Thyroid gland (tissue), 4 donors: ENCODE measurements around the gene ZNF474. TPM values are rescaled to one million over a fixed set of nuclear protein-coding genes. Genes with fewer than 3 reads are reported as not detected.

Source experiments
- DNase-seq, 2 donors: peaks; one replicate each; pipeline ENCODE4 v3.0.0-alpha.2; 2019
- H3K27ac ChIP-seq, 3 donors: fragments of 200-600 bp; sonication (generic); 1 replicate in 2 of 3; 2 replicates in 1 of 3; pipeline ENCODE4 v1.5.1; 2016 to 2019; ENCODE audit warnings: mild to moderate bottlenecking in 1 of 3, moderate library complexity in 1 of 3
- H3K27me3 ChIP-seq: fragments of 200-600 bp; sonication (generic); one replicate; pipeline ENCODE4 v1.5.1; 2019
- H3K36me3 ChIP-seq, 2 donors: fragments of 200-600 bp; sonication (generic); one replicate each; pipeline ENCODE4 v1.5.1; 2016 to 2019
- H3K4me1 ChIP-seq, 2 donors: fragments of 200-600 bp; sonication (generic); one replicate each; pipeline ENCODE4 v1.5.1; 2017 to 2019
- H3K4me3 ChIP-seq, 3 donors: fragments of 200-600 bp; sonication (generic); replicated peaks in 1 of 3; 1 replicate in 2 of 3; 2 replicates in 1 of 3; pipeline ENCODE4 v1.5.1; 2016; ENCODE audit warnings: mild to moderate bottlenecking in 1 of 3
- H3K9me3 ChIP-seq: fragments of 200-600 bp; sonication (generic); one replicate; pipeline ENCODE4 v1.5.1; 2017
- POLR2A ChIP-seq, 2 donors: fragments of 450-650 bp; IDR thresholded peaks; one replicate each; pipeline ENCODE4 v1.6.1; 2017; ENCODE audit warnings: antibody characterized with exemption in 2 of 2, mild to moderate bottlenecking in 2 of 2, moderate library complexity in 1 of 2
- WGBS, 2 donors: methylation state at CpG; one replicate each; pipeline ENCODE4 v1.1.5; 2017; 5-methylcytosine and 5-hydroxymethylcytosine counted together
- intact Hi-C: fragments of 100-400 bp; cut with DNase I; formaldehyde crosslinking; loops from one replicate; pipeline ENCODE4 v1.15.1; 2023
- total RNA-seq, 4 donors: library from RNA; depleted of rRNA; stranded (reverse); fragments of >200 nt; gene quantifications; one replicate each; pipeline ENCODE4 v1.2.3, GENCODE V29; 2016
- TF ChIP-seq, protein P1 (sequence below), 6 experiments: fragments of 200-600 bp in 3 of 6; fragments of 450-650 bp in 3 of 6; sonication (generic) in 3 of 6; IDR thresholded peaks; one replicate each; pipeline ENCODE4 v1.5.1; 2016 to 2019; ENCODE audit warnings: antibody characterized with exemption in 6 of 6, mild to moderate bottlenecking in 2 of 6, inconsistent platforms in 1 of 6, moderate library complexity in 1 of 6

The ZNF474 gene
- total RNA-seq, 4 donors from 2014 or later: 0.33 to 1.5 (median 0.54) TPM; not detected in 1

GRCh38 chr5:122151640-122152039 is 22.3 kb downstream of the ZNF474 start:
- WGBS, 2 donors: 51 to 82% methylated on average over 4 of the region's 4 CpGs
- Histone ChIP-seq H3K36me3 (no peaks in the 10 kb centered on the region), H3K9me3 (no peaks in the 10 kb centered on the region), H3K4me3 (no peak overlapping the region), H3K27ac (no peak overlapping the region), H3K4me1 (peaks cover 26 to 45% of the 10 kb centered on the region in 2 donors), H3K27me3 (no peaks in the 10 kb centered on the region)
- no peak for TF ChIP-seq POLR2A (IDR thresholded peaks at IDR 0.05)
- TF ChIP-seq, protein P1, sequence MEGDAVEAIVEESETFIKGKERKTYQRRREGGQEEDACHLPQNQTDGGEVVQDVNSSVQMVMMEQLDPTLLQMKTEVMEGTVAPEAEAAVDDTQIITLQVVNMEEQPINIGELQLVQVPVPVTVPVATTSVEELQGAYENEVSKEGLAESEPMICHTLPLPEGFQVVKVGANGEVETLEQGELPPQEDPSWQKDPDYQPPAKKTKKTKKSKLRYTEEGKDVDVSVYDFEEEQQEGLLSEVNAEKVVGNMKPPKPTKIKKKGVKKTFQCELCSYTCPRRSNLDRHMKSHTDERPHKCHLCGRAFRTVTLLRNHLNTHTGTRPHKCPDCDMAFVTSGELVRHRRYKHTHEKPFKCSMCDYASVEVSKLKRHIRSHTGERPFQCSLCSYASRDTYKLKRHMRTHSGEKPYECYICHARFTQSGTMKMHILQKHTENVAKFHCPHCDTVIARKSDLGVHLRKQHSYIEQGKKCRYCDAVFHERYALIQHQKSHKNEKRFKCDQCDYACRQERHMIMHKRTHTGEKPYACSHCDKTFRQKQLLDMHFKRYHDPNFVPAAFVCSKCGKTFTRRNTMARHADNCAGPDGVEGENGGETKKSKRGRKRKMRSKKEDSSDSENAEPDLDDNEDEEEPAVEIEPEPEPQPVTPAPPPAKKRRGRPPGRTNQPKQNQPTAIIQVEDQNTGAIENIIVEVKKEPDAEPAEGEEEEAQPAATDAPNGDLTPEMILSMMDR (IDR thresholded peaks at IDR 0.05): no peak
- intact Hi-C loops: no loop called here
- DNase-seq: peak in 1 of 2 donors; percentile 19

DNA sequence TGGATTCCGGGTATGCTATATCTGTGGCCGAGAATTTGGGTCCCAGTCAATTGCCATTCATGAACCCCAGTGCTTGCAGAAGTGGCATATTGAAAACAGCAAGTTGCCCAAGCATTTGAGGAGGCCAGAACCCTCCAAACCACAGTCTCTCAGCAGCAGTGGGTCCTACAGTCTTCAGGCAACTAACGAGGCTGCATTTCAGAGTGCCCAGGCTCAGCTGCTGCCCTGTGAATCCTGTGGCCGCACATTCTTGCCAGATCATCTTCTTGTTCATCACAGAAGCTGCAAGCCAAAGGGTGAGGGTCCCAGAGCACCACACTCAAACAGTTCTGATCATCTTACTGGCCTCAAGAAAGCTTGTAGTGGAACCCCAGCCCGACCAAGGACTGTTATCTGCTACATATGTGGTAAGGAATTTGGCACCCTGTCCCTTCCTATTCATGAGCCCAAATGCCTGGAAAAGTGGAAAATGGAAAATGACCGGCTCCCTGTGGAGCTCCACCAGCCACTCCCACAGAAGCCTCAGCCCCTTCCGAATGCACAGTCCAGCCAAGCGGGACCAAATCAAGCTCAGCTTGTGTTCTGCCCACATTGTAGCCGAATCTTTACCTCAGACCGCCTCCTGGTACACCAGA is 23.0 kb downstream of the ZNF474 start:
- H3K36me3 ChIP-seq: no peaks in the 10 kb centered on the region
- peaks cover 26 to 45% of the 10 kb centered on the region in 2 donors for H3K4me1 ChIP-seq
- no peak overlapping the region for H3K27ac ChIP-seq
- DNase-seq: peak in 1 of 2 donors; percentile 24
- TF ChIP-seq POLR2A (IDR thresholded peaks at IDR 0.05): no peak
- TF ChIP-seq, protein P1 (IDR thresholded peaks at IDR 0.05): no peak
- intact Hi-C loops: no loop called here
- H3K4me3 ChIP-seq: no peak overlapping the region
- no peaks in the 10 kb centered on the region for H3K27me3 ChIP-seq
- 76 to 90% methylated on average over 10 of the region's 10 CpGs for WGBS, 2 donors
- H3K9me3 ChIP-seq: no peaks in the 10 kb centered on the region

GRCh38 chr5:122153230-122153629 is 23.9 kb downstream of the ZNF474 start:
- peak overlapping the region in 2 of 3 donors; percentile 42 to 80 for H3K27ac ChIP-seq

GRCh38 chr5:122153774-122154173 is 24.4 kb downstream of the ZNF474 start:
- Histone ChIP-seq H3K9me3 (no peaks in the 10 kb centered on the region), H3K36me3 (no peaks in the 10 kb centered on the region), H3K4me1 (peaks cover 26 to 45% of the 10 kb centered on the region in 2 donors), H3K27me3 (no peaks in the 10 kb centered on the region), H3K27ac (peak overlapping the region in 2 of 3 donors; percentile 42 to 80), H3K4me3 (no peak overlapping the region)
- no peak for TF ChIP-seq POLR2A (IDR thresholded peaks at IDR 0.05)
- TF ChIP-seq, protein P1 (IDR thresholded peaks at IDR 0.05): no peak
- 91 to 93% methylated on average over 4 of the region's 4 CpGs for WGBS, 2 donors
- no peak for DNase-seq
- intact Hi-C loops: no loop called here

More at GRCh38 chr5:122153230-122153629, 23.9 kb downstream of the ZNF474 start:
- Histone ChIP-seq H3K9me3 (no peaks in the 10 kb centered on the region), H3K27me3 (no peaks in the 10 kb centered on the region), H3K36me3 (no peaks in the 10 kb centered on the region), H3K4me1 (peaks cover 26 to 45% of the 10 kb centered on the region in 2 donors), H3K4me3 (no peak overlapping the region)
- no peak for TF ChIP-seq POLR2A (IDR thresholded peaks at IDR 0.05)
- TF ChIP-seq, protein P1 (IDR thresholded peaks at IDR 0.05): no peak
- intact Hi-C loops: no loop called here
- 49 to 53% methylated on average over 2 of the region's 2 CpGs for WGBS, 2 donors
- DNase-seq: no peak

DNA sequence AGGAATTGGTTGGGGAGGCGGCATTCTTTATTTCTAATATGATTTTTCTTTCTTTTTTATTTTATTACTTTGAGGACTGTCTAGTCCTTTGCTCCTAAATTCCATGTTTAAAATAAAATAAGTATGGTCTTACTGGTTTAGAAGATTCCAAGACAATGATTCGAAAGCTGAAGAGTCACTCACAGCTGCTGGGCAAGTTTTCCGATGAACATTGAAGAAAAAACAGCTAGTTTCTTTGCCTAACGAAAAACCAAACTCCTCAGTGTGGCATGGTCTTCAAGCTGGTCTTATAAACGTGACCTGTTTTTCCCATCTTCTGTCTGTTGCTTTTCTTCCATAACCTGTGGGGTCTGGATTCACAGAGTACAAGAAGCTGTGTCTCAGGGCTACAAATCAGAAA is 25.1 kb downstream of the ZNF474 start:
- Histone ChIP-seq H3K4me1 (peaks cover 26 to 45% of the 10 kb centered on the region in 2 donors), H3K36me3 (no peaks in the 10 kb centered on the region), H3K27ac (peak overlapping the region; percentile 26 to 80 (median 42)), H3K9me3 (no peaks in the 10 kb centered on the region), H3K27me3 (no peaks in the 10 kb centered on the region), H3K4me3 (no peak overlapping the region)
- intact Hi-C loops: no loop called here
- WGBS, 2 donors: 77 to 81% methylated on average over 5 of the region's 5 CpGs
- TF ChIP-seq, protein P1 (IDR thresholded peaks at IDR 0.05): no peak
- no peak for TF ChIP-seq POLR2A (IDR thresholded peaks at IDR 0.05)
- no peak for DNase-seq
